ENCODE results near the gene CCL17.

The CCL17 gene

GRCh38 chr16:57419506-57419905 is 14.9 kb downstream of the CCL17 start:
- Histone ChIP-seq H3K27ac (ENCODE audit: extremely low read depth, low read depth, low read length) (no peak overlapping the region), H3K4me1 (ENCODE audit: control insufficient read depth, insufficient read depth, low read length) (no peaks in the 10 kb centered on the region), H3K9me3 (ENCODE audit: control insufficient read depth, insufficient read depth, low read depth, low read length) (no peaks in the 10 kb centered on the region), H3K4me3 (ENCODE audit: low read depth, low read length) (no peak overlapping the region), H3K36me3 (ENCODE audit: control insufficient read depth in 2 of 2, insufficient read depth in 1 of 2, low read length in 2 of 2) (no peaks in the 10 kb centered on the region)
- TF ChIP-seq ZBTB48 (tag by site-specific recombination; IDR thresholded peaks at IDR 0.05): peak; percentile 71; the same call in 1 of the 2 replicates
- TF ChIP-seq ZNF2 (tag by site-specific recombination; IDR thresholded peaks at IDR 0.05): no peak
- ChIA-PET POLR2A (no interaction called here), CTCF (interaction anchor here (0.5 to 11.5 kb wide), 23 partner anchors 7 to 335 kb away, joined by 3 to 290 read pairs (median 6); no protein-coding TSS in a partner anchor)

GRCh38 chr16:57422026-57422944 is 17.7 kb downstream of the CCL17 start:
- Histone ChIP-seq H3K4me3 (ENCODE audit: low read depth, low read length) (no peak overlapping the region), H3K9me3 (ENCODE audit: control insufficient read depth, insufficient read depth, low read depth, low read length) (no peaks in the 10 kb centered on the region), H3K4me1 (ENCODE audit: control insufficient read depth, insufficient read depth, low read length) (no peaks in the 10 kb centered on the region), H3K27ac (ENCODE audit: extremely low read depth, low read depth, low read length) (no peak overlapping the region), H3K36me3 (ENCODE audit: control insufficient read depth in 2 of 2, insufficient read depth in 1 of 2, low read length in 2 of 2) (peaks cover 0 to 8% of the 10 kb centered on the region in 2 experiments; a peak in 1 of 3 replicates)
- ChIA-PET POLR2A (interaction anchor here (3.6 kb wide), 1 partner anchor 25 kb away, joined by 15 read pairs; the partner anchor contains the start of genes CIAPIN1 and COQ9), CTCF (interaction anchor here (0.5 to 11.5 kb wide), 27 partner anchors 8 to 917 kb away, joined by 3 to 290 read pairs (median 4); partner anchors contain the start of gene POLR2C)
- TF ChIP-seq ZNF398 (tag by site-specific recombination; IDR thresholded peaks at IDR 0.05) (no peak), PRDM10 (tag by site-specific recombination; IDR thresholded peaks at IDR 0.05) (peak; percentile 43; the same call in 1 of the 2 replicates), ZXDB (tag by site-specific recombination; IDR thresholded peaks at IDR 0.05) (peak; percentile 88), ZNF274 (IDR thresholded peaks at IDR 0.05; ENCODE audit: low read length) (no peak), ZNF274 (tag by site-specific recombination; IDR thresholded peaks at IDR 0.05; ENCODE audit: borderline replicate concordance) (no peak), ZNF639 (tag by site-specific recombination; IDR thresholded peaks at IDR 0.05) (no peak), SP2 (tag by site-specific recombination; IDR thresholded peaks at IDR 0.05) (no peak), TCF7L2 (IDR thresholded peaks at IDR 0.05; ENCODE audit: borderline replicate concordance, low read depth, low read length) (no peak), CTCF (tag by site-specific recombination; IDR thresholded peaks at IDR 0.05) (peak; percentile 74), ZNF623 (tag by site-specific recombination; IDR thresholded peaks at IDR 0.05) (no peak), ELK4 (IDR thresholded peaks at IDR 0.05; ENCODE audit: borderline replicate concordance, low read depth, low read length) (no peak), GFI1B (tag by site-specific recombination; IDR thresholded peaks at IDR 0.05) (no peak), ZFP41 (tag by site-specific recombination; IDR thresholded peaks at IDR 0.05; ENCODE audit: borderline replicate concordance) (no peak), ZNF513 (tag by site-specific recombination; IDR thresholded peaks at IDR 0.05) (0 out of 2 replicates have a peak, but pooled peaks have one; percentile 11)
